A549 (cell line): ENCODE data around the gene ZNF831. TPM values are rescaled to one million over a fixed set of nuclear protein-coding genes. Genes with fewer than 3 reads are reported as not detected.
A peak's percentile ranks its signal among the peaks of the same experiment; 100 is the strongest.

Experiments used
- ATAC-seq, 2 experiments: fragments of 200-7000 bp in 1 of 2; fragments of >200 bp in 1 of 2; cut with Nextera tagmentation in 1 of 2; cut with Tn5 transposase in 1 of 2; 3 replicates each; pipeline versions ENCODE4 v1.8.0 to v1.9.1; 2018 to 2020; ENCODE audit warnings: mild to moderate bottlenecking in 1 of 2, moderate library complexity in 1 of 2
- CTCF ChIA-PET: fragments of 300-600 bp; sonication (Branson Sonifier 250); formaldehyde crosslinking; extraction: SDS; loops from one replicate; lab custom pipeline; 2021; ENCODE audit warnings: antibody characterized with exemption, inconsistent platforms; lab: Yijun Ruan, JAX
- POLR2A ChIA-PET: fragments of 350-600 bp; formaldehyde crosslinking; extraction: SDS; loops from one replicate; lab custom pipeline; 2021; ENCODE audit warnings: antibody characterized with exemption, inconsistent platforms; lab: Yijun Ruan, JAX
- DNase-seq, 2 experiments: peaks; one replicate each; pipeline versions ENCODE4 v3.0.0 to v3.0.0-alpha.2; 2011 to 2016; ENCODE audit warnings: low read depth in 1 of 2, low spot score in 1 of 2
- FAIRE-seq: peaks from 2 replicates; lab custom pipeline; 2011; peaks lifted over from hg19 to GRCh38; lab: Jason Lieb, UNC
- H3K27ac ChIP-seq, 2 experiments: fragments of >200 bp; sonication (Bioruptor Twin); formaldehyde crosslinking; 3 replicates each; pipeline ENCODE4 v1.5.1; 2016 to 2017
- H3K4me1 ChIP-seq: fragments of >200 bp; sonication (Bioruptor Twin); formaldehyde crosslinking; 3 replicates; pipeline ENCODE4 v1.6.1; 2016
- H3K4me2 ChIP-seq: fragments of >200 bp; sonication (Bioruptor Twin); formaldehyde crosslinking; 3 replicates; pipeline ENCODE4 v1.6.1; 2016
- H3K4me3 ChIP-seq: fragments of >200 bp; sonication (Bioruptor Twin); formaldehyde crosslinking; 3 replicates; pipeline ENCODE4 v1.5.1; 2016
- H3K9me3 ChIP-seq: fragments of >200 bp; sonication (Bioruptor Twin); formaldehyde crosslinking; 3 replicates; pipeline ENCODE4 v1.6.1; 2016
- CBX2 ChIP-seq: fragments of 200-600 bp; sonication (generic); IDR thresholded peaks from 2 replicates; pipeline ENCODE4 v1.6.1; 2016; ENCODE audit warnings: low read depth, mild to moderate bottlenecking, borderline replicate concordance
- CEBPB ChIP-seq, 2 experiments: fragments of >200 bp in 1 of 2; sonication (Bioruptor Twin) in 1 of 2; formaldehyde crosslinking in 1 of 2; IDR thresholded peaks; 2 replicates each; pipeline ENCODE4 v1.6.1; 2012 to 2016
- E2F6 ChIP-seq: IDR thresholded peaks from 2 replicates; pipeline ENCODE4 v1.6.1; 2012; ENCODE audit warnings: low read depth, borderline replicate concordance
- HDAC2 ChIP-seq: fragments of 200-600 bp; sonication (generic); IDR thresholded peaks from 2 replicates; pipeline ENCODE4 v1.6.1; 2016
- HEYL ChIP-seq: fragments of 250-450 bp; sonication (Bioruptor Pico); IDR thresholded peaks from 2 replicates; pipeline ENCODE4 v1.8.0; 2021; ENCODE audit warnings: mild to moderate bottlenecking, moderate library complexity
- HOXA7 ChIP-seq: fragments of 250-450 bp; sonication (Bioruptor Pico); IDR thresholded peaks from 2 replicates; pipeline ENCODE4 v1.5.0; 2020; ENCODE audit warnings: mild to moderate bottlenecking, moderate library complexity
- JUN ChIP-seq, 2 experiments: fragments of >200 bp; sonication (Bioruptor Twin); formaldehyde crosslinking; IDR thresholded peaks; 2 replicates in 1 of 2; 3 replicates in 1 of 2; pipeline ENCODE4 v1.6.1; 2016 to 2017
- KDM1A ChIP-seq: fragments of 200-600 bp; sonication (generic); IDR thresholded peaks from 2 replicates; pipeline ENCODE4 v1.6.1; 2016; ENCODE audit warnings: low read depth, mild to moderate bottlenecking
- MAFK ChIP-seq: fragments of 450-650 bp; IDR thresholded peaks from 2 replicates; pipeline ENCODE4 v1.6.1; 2014; ENCODE audit not compliant: partially characterized antibody
- MYC ChIP-seq: IDR thresholded peaks from 2 replicates; pipeline ENCODE4 v1.6.1; 2012; ENCODE audit warnings: mild to moderate bottlenecking, inconsistent platforms, low read length, improper control_type of control experiment, borderline replicate concordance
- NPAS2 ChIP-seq: fragments of 250-450 bp; sonication (Bioruptor Pico); IDR thresholded peaks from 2 replicates; pipeline ENCODE4 v1.8.0; 2022; ENCODE audit warnings: mild to moderate bottlenecking, moderate library complexity, borderline replicate concordance
- NR3C1 ChIP-seq: fragments of >200 bp; sonication (Bioruptor Twin); formaldehyde crosslinking; IDR thresholded peaks from 3 replicates; pipeline ENCODE4 v1.6.1; 2017
- PBX3 ChIP-seq: IDR thresholded peaks from 2 replicates; pipeline ENCODE4 v1.6.1; 2012
- PHF8 ChIP-seq: fragments of 200-600 bp; sonication (generic); IDR thresholded peaks from 2 replicates; pipeline ENCODE4 v1.6.1; 2016; ENCODE audit warnings: low read depth, mild to moderate bottlenecking, antibody characterized with exemption, moderate library complexity, borderline replicate concordance
- RARB ChIP-seq: fragments of 250-450 bp; sonication (Bioruptor Pico); IDR thresholded peaks from 2 replicates; pipeline ENCODE4 v1.8.0; 2021; ENCODE audit warnings: mild to moderate bottlenecking, moderate library complexity
- RFX5 ChIP-seq: fragments of 450-650 bp; IDR thresholded peaks from 2 replicates; pipeline ENCODE4 v1.7.1; 2014; ENCODE audit warnings: antibody characterized with exemption, mild to moderate bottlenecking, moderate library complexity
- TFCP2L1 ChIP-seq: fragments of 250-450 bp; sonication (Bioruptor Pico); IDR thresholded peaks from 2 replicates; pipeline ENCODE4 v1.5.0; 2021; ENCODE audit warnings: mild to moderate bottlenecking
- USF2 ChIP-seq: fragments of 450-650 bp; IDR thresholded peaks from 2 replicates; pipeline ENCODE4 v1.6.1; 2014; ENCODE audit warnings: antibody characterized with exemption
- ZNF302 ChIP-seq: fragments of 250-450 bp; sonication (Bioruptor Pico); IDR thresholded peaks from 2 replicates; pipeline ENCODE4 v1.9.0; 2021; ENCODE audit warnings: inconsistent platforms, mild to moderate bottlenecking, moderate library complexity
- ZSCAN20 ChIP-seq: fragments of 250-450 bp; sonication (Bioruptor Pico); IDR thresholded peaks from 2 replicates; pipeline ENCODE4 v1.8.0; 2022; ENCODE audit warnings: mild to moderate bottlenecking, moderate library complexity
- WGBS: methylation state at CpG from one replicate; pipeline ENCODE4 v1.1.6; 2017; ENCODE audit errors: missing lambda C conversion rate; 5-methylcytosine and 5-hydroxymethylcytosine counted together
- polyA minus RNA-seq: library from RNA; depleted of rRNA, polyadenylated mRNA; stranded (reverse); fragments of >200 nt; gene quantifications from 2 replicates; pipeline ENCODE4 v1.2.3, GENCODE V29; 2011; rRNA and poly(A)+ RNA removed
- polyA plus RNA-seq, 4 experiments: library from polyadenylated mRNA; depleted of rRNA in 3 of 4; stranded (reverse); fragments of >200 nt; fragmentation: RNase III in 1 of 4; extraction: RNeasy Plus Mini Kit Qiagen cat#74134 plus additional on column Dnase treatment in 1 of 4; gene quantifications; 2 replicates in 3 of 4; 3 replicates in 1 of 4; pipeline ENCODE4 v1.2.3, GENCODE V29; 2011 to 2017

The ZNF831 gene
- not detected in 2 replicates for polyA plus RNA-seq (2011; rRNA removed)
- not detected in 2 replicates for polyA plus RNA-seq (2012; cell fraction: cytosol; rRNA removed)
- not detected in 2 replicates for polyA plus RNA-seq (2012; cell fraction: nucleus; rRNA removed)
- polyA plus RNA-seq (2017; fragmentation: RNase III; extraction: RNeasy Plus Mini Kit Qiagen cat#74134 plus additional on column Dnase treatment), result not detected in 3 replicates
- polyA minus RNA-seq, result not detected in 2 replicates

- ATAC-seq, result no peak
- POLR2A ChIA-PET, result no interaction called here
- no peaks in the 10 kb centered on the region for H3K4me1 ChIP-seq
- TF ChIP-seq USF2 (no peak), RFX5 (no peak), MYC (no peak), RARB (CRISPR knock-in tag) (no peak)
- TF ChIP-seq, all 56 proteins: peak for 0
- WGBS, result 24% methylated on average over 10 of the region's 10 CpGs
- Histone ChIP-seq H3K9me3 (no peaks in the 10 kb centered on the region; the same call in 2 of the 3 replicates), H3K27ac (no peak within 1 kb of the TSS), H3K4me2 (no peak within 1 kb of the TSS), H3K4me3 (no peak within 1 kb of the TSS)
- CTCF ChIA-PET, result interaction anchor here (0.6 kb wide), 1 partner anchor 215 kb away, joined by 3 read pairs; no protein-coding TSS in a partner anchor
- no peak for DNase-seq
- no peak for FAIRE-seq
These were observed at the start of gene ZNF831 for GRCh38 chr20:59163631-59164530. ZNF831 (plus strand) TSS chr20:59163821; CDS start chr20:59191020, 27,199 bp downstream.

- no peak for TF ChIP-seq CEBPB (IDR thresholded peaks at IDR 0.05)
- no peak for TF ChIP-seq HEYL
- TF ChIP-seq, all 56 proteins: peak for 0
- Histone ChIP-seq H3K27ac (no peak overlapping the region), H3K9me3 (peaks cover 7% of the 10 kb centered on the region; the same call in 1 of the 3 replicates), H3K4me1 (no peaks in the 10 kb centered on the region), H3K4me2 (no peak overlapping the region), H3K4me3 (no peak overlapping the region)
- POLR2A ChIA-PET, result no interaction called here
- FAIRE-seq (no peak), ATAC-seq (no peak), DNase-seq (no peak)
- CTCF ChIA-PET, result no interaction called here
- 7% methylated on average over 3 of the region's 3 CpGs for WGBS
These were observed 46.1 kb upstream of the ZNF831 start for GRCh38 chr20:59117526-59117925.

GRCh38 chr20:59118855-59119254, 44.8 kb upstream of the ZNF831 start:
- H3K4me3 ChIP-seq, result no peak overlapping the region
- 1% methylated on average over 9 of the region's 9 CpGs for WGBS
- TF ChIP-seq PBX3 (no peak), CBX2 (no peak), MAFK (peak; percentile 79), NPAS2 (CRISPR knock-in tag) (no peak), PHF8 (no peak), HDAC2 (no peak)
- TF ChIP-seq, all 56 proteins: peak for 1
- POLR2A ChIA-PET, result no interaction called here
- H3K9me3 ChIP-seq, result peaks cover 6% of the 10 kb centered on the region; the same call in 1 of the 3 replicates
- FAIRE-seq (no peak), ATAC-seq (no peak), DNase-seq (no peak)
- no peak overlapping the region for H3K27ac ChIP-seq
- no peak overlapping the region for H3K4me2 ChIP-seq
- CTCF ChIA-PET, result interaction anchor here (0.8 to 1.8 kb wide), 2 partner anchors 31 to 479 kb away, joined by 3 to 5 read pairs; no protein-coding TSS in a partner anchor
- no peaks in the 10 kb centered on the region for H3K4me1 ChIP-seq

- no peak for FAIRE-seq
- 7% methylated on average over 7 of the region's 7 CpGs for WGBS
- ATAC-seq, result no peak
- peaks cover 6% of the 10 kb centered on the region; the same call in 1 of the 3 replicates for H3K9me3 ChIP-seq
- H3K4me2 ChIP-seq, result no peak overlapping the region
- H3K4me1 ChIP-seq, result no peaks in the 10 kb centered on the region
- DNase-seq, result no peak
- CTCF ChIA-PET, result interaction anchor here (1.3 kb wide), 1 partner anchor 17 kb away, joined by 3 read pairs; no protein-coding TSS in a partner anchor
- H3K27ac ChIP-seq, result no peak overlapping the region
- TF ChIP-seq HOXA7 (CRISPR knock-in tag) (no peak), ZNF302 (CRISPR knock-in tag) (no peak), JUN (IDR thresholded peaks at IDR 0.05) (no peak), E2F6 (no peak), CBX2 (no peak), USF2 (no peak), TFCP2L1 (CRISPR knock-in tag) (no peak), RFX5 (no peak), NR3C1 (no peak), KDM1A (no peak), ZSCAN20 (no peak)
- no peak overlapping the region for H3K4me3 ChIP-seq
- POLR2A ChIA-PET, result no interaction called here
These were observed 43.1 kb upstream of the ZNF831 start for GRCh38 chr20:59120491-59120890.
